WTC11 (cell line): ENCODE results near the gene ZBTB16.

Experiments used
- CBFB ChIP-seq: sonication (generic); formaldehyde crosslinking; IDR thresholded peaks from 2 replicates; pipeline ENCODE4 v1.8.1; 2022; ENCODE audit warnings: mild to moderate bottlenecking, low read depth, missing genetic modification reagents
- FOXK1 ChIP-seq: sonication (generic); formaldehyde crosslinking; IDR thresholded peaks from 2 replicates; pipeline ENCODE4 v1.8.0; 2022; ENCODE audit warnings: mild to moderate bottlenecking, moderate library complexity, missing genetic modification reagents
- GRHL2 ChIP-seq: fragments of 250-450 bp; sonication (Bioruptor Pico); IDR thresholded peaks from 2 replicates; pipeline ENCODE4 v1.8.0; 2022; ENCODE audit warnings: mild to moderate bottlenecking, moderate library complexity; ENCODE audit not compliant: insufficient replicate concordance, severe bottlenecking
- NR1H2 ChIP-seq: sonication (generic); formaldehyde crosslinking; IDR thresholded peaks from 2 replicates; pipeline ENCODE4 v1.9.0; 2021; ENCODE audit warnings: mild to moderate bottlenecking, moderate library complexity, missing genetic modification reagents
- RELA ChIP-seq: sonication (generic); formaldehyde crosslinking; IDR thresholded peaks from 2 replicates; pipeline ENCODE4 v1.8.1; 2022; ENCODE audit warnings: missing genetic modification reagents, mild to moderate bottlenecking, borderline replicate concordance
- TF ChIP-seq, protein P1 (sequence below): fragments of 200-600 bp; IDR thresholded peaks from 2 replicates; pipeline ENCODE4 v1.8.0; 2022; ENCODE audit warnings: antibody characterized with exemption
- TF ChIP-seq, protein P2 (sequence below): sonication (generic); formaldehyde crosslinking; IDR thresholded peaks from 2 replicates; pipeline ENCODE4 v1.8.1; 2022; ENCODE audit warnings: low read depth, mild to moderate bottlenecking, moderate library complexity, missing genetic modification reagents, borderline replicate concordance
- TF ChIP-seq, protein P3 (sequence below): sonication (generic); formaldehyde crosslinking; IDR thresholded peaks from 2 replicates; pipeline ENCODE4 v1.8.1; 2022; ENCODE audit warnings: low read depth, missing genetic modification reagents, borderline replicate concordance
- TF ChIP-seq, protein P4 (sequence below): fragments of 250-450 bp; sonication (Bioruptor Pico); conservative IDR thresholded peaks from 2 replicates; pipeline ENCODE4 v1.9.0; 2021; ENCODE audit warnings: mild to moderate bottlenecking
- TF ChIP-seq, protein P5 (sequence below): sonication (generic); formaldehyde crosslinking; IDR thresholded peaks from 2 replicates; pipeline ENCODE4 v1.8.1; 2023; ENCODE audit warnings: mild to moderate bottlenecking, missing genetic modification reagents, borderline replicate concordance
- TF ChIP-seq, protein P6 (sequence below): sonication (generic); formaldehyde crosslinking; IDR thresholded peaks from 2 replicates; pipeline ENCODE4 v1.8.1; 2022; ENCODE audit warnings: mild to moderate bottlenecking, missing genetic modification reagents, moderate library complexity, borderline replicate concordance

DNA sequence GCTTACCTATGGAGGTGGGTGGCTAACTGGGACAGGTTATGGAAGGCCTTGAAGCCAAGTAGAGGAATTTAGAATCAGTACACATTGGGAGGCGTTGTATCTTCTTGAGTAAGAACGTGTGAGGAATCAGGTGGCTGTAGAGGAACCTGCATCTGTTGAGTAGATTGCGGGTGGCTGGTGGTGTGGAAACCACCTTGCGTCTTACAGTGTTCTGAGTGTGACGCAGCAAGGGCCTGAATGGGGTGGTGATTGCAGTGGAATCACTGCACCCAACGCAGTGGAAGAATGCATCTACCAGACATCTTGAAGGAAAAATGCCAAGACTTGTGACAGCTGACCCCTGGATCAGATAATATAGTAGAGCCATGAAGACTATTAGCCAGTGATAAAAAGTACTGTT, 125.9 kb downstream of the ZBTB16 start:
- TF ChIP-seq, protein P1, sequence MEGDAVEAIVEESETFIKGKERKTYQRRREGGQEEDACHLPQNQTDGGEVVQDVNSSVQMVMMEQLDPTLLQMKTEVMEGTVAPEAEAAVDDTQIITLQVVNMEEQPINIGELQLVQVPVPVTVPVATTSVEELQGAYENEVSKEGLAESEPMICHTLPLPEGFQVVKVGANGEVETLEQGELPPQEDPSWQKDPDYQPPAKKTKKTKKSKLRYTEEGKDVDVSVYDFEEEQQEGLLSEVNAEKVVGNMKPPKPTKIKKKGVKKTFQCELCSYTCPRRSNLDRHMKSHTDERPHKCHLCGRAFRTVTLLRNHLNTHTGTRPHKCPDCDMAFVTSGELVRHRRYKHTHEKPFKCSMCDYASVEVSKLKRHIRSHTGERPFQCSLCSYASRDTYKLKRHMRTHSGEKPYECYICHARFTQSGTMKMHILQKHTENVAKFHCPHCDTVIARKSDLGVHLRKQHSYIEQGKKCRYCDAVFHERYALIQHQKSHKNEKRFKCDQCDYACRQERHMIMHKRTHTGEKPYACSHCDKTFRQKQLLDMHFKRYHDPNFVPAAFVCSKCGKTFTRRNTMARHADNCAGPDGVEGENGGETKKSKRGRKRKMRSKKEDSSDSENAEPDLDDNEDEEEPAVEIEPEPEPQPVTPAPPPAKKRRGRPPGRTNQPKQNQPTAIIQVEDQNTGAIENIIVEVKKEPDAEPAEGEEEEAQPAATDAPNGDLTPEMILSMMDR = no peak
- TF ChIP-seq, protein P2, sequence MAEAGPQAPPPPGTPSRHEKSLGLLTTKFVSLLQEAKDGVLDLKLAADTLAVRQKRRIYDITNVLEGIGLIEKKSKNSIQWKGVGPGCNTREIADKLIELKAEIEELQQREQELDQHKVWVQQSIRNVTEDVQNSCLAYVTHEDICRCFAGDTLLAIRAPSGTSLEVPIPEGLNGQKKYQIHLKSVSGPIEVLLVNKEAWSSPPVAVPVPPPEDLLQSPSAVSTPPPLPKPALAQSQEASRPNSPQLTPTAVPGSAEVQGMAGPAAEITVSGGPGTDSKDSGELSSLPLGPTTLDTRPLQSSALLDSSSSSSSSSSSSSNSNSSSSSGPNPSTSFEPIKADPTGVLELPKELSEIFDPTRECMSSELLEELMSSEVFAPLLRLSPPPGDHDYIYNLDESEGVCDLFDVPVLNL (CRISPR knock-in tag) = no peak
- TF ChIP-seq, protein P3, sequence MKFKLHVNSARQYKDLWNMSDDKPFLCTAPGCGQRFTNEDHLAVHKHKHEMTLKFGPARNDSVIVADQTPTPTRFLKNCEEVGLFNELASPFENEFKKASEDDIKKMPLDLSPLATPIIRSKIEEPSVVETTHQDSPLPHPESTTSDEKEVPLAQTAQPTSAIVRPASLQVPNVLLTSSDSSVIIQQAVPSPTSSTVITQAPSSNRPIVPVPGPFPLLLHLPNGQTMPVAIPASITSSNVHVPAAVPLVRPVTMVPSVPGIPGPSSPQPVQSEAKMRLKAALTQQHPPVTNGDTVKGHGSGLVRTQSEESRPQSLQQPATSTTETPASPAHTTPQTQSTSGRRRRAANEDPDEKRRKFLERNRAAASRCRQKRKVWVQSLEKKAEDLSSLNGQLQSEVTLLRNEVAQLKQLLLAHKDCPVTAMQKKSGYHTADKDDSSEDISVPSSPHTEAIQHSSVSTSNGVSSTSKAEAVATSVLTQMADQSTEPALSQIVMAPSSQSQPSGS (CRISPR knock-in tag) = no peak
- TF ChIP-seq, protein P4, sequence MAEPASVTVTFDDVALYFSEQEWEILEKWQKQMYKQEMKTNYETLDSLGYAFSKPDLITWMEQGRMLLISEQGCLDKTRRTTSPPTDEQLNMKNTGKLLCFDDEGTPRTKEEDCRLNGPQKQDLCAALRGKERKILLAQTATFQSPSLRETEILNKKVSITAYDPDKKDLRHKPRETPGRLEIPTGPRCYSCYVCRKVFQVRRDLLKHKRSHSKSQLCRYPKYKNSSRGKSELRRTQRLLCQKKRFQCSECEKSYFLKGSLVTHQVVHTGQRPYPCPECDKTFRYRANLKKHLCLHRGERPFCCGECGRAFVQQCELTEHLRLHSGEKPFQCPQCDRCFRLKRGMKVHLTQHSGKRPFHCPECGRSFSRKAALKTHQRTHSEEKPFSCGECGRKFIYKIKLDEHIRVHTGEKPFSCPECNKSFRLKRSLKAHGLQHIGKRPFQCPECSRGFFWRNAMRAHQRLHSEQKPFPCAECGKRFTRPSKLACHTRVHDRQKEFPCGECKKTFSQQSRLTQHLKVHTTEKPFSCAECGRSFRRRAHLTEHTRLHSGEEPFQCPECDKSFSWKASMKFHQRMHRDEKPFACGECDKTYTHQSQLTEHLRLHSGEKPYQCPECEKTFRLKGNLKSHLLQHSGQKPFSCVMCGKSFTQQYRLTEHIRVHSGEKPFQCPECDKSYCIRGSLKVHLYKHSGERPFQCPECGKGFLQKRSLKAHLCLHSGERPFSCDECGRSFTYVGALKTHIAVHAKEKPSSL (CRISPR knock-in tag) = no peak
- TF ChIP-seq, protein P5, sequence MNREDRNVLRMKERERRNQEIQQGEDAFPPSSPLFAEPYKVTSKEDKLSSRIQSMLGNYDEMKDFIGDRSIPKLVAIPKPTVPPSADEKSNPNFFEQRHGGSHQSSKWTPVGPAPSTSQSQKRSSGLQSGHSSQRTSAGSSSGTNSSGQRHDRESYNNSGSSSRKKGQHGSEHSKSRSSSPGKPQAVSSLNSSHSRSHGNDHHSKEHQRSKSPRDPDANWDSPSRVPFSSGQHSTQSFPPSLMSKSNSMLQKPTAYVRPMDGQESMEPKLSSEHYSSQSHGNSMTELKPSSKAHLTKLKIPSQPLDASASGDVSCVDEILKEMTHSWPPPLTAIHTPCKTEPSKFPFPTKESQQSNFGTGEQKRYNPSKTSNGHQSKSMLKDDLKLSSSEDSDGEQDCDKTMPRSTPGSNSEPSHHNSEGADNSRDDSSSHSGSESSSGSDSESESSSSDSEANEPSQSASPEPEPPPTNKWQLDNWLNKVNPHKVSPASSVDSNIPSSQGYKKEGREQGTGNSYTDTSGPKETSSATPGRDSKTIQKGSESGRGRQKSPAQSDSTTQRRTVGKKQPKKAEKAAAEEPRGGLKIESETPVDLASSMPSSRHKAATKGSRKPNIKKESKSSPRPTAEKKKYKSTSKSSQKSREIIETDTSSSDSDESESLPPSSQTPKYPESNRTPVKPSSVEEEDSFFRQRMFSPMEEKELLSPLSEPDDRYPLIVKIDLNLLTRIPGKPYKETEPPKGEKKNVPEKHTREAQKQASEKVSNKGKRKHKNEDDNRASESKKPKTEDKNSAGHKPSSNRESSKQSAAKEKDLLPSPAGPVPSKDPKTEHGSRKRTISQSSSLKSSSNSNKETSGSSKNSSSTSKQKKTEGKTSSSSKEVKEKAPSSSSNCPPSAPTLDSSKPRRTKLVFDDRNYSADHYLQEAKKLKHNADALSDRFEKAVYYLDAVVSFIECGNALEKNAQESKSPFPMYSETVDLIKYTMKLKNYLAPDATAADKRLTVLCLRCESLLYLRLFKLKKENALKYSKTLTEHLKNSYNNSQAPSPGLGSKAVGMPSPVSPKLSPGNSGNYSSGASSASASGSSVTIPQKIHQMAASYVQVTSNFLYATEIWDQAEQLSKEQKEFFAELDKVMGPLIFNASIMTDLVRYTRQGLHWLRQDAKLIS (CRISPR knock-in tag) = no peak
- no peak for TF ChIP-seq CBFB (CRISPR knock-in tag)
- no peak for TF ChIP-seq NR1H2 (CRISPR knock-in tag)
- TF ChIP-seq, protein P6, sequence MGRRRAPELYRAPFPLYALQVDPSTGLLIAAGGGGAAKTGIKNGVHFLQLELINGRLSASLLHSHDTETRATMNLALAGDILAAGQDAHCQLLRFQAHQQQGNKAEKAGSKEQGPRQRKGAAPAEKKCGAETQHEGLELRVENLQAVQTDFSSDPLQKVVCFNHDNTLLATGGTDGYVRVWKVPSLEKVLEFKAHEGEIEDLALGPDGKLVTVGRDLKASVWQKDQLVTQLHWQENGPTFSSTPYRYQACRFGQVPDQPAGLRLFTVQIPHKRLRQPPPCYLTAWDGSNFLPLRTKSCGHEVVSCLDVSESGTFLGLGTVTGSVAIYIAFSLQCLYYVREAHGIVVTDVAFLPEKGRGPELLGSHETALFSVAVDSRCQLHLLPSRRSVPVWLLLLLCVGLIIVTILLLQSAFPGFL = no peak
- TF ChIP-seq GRHL2 (CRISPR knock-in tag) = no peak
- TF ChIP-seq FOXK1 (CRISPR knock-in tag) = no peak
- TF ChIP-seq RELA (CRISPR knock-in tag) = no peak
